Activated T-cell treated with anti-CD3 and anti-CD28 coated beads, Interleukin-2, amount 50 U/mL, for 48 hours (primary cell): Measurements from ENCODE around the gene MMS19.
"Not testable (repeated sequence)": the region's sequence is repeated elsewhere in the genome, so short reads cannot be mapped to it uniquely, and the experiment has no call there.

Source experiments
- DNase-seq, 2 experiments: peaks; one replicate each; pipeline ENCODE4 v3.0.0-alpha.2; 2020

MMS19 gene

GRCh38 chr10:97528876-97529275 is 30.7 kb upstream of the MMS19 start:
- DNase-seq = not testable (repeated sequence)

- no peak for DNase-seq
Measured at GRCh38 chr10:97525683-97526110, 27.5 kb upstream of the MMS19 start.

GRCh38 chr10:97525086-97525485 is 26.9 kb upstream of the MMS19 start:
- DNase-seq = no peak

- DNase-seq = no peak
Measured at GRCh38 chr10:97522937-97523336, 24.7 kb upstream of the MMS19 start.

GRCh38 chr10:97522071-97522470 is 23.8 kb upstream of the MMS19 start:
- no peak for DNase-seq

- DNase-seq = no peak
Measured at GRCh38 chr10:97520978-97521761, 22.9 kb upstream of the MMS19 start.

GRCh38 chr10:97520520-97520919 is 22.3 kb upstream of the MMS19 start:
- DNase-seq = no peak

GRCh38 chr10:97519342-97519741 is 21.1 kb upstream of the MMS19 start:
- no peak for DNase-seq

GRCh38 chr10:97518301-97519043 is 20.2 kb upstream of the MMS19 start:
- DNase-seq = no peak

- DNase-seq = no peak
Measured at GRCh38 chr10:97517778-97518300, 19.6 kb upstream of the MMS19 start.

- DNase-seq = no peak
Measured at GRCh38 chr10:97517096-97517750, 19.0 kb upstream of the MMS19 start.

- no peak for DNase-seq
Measured at GRCh38 chr10:97515271-97515978, 17.2 kb upstream of the MMS19 start.

- no peak for DNase-seq
Measured at GRCh38 chr10:97514344-97514743, 16.1 kb upstream of the MMS19 start.

- no peak for DNase-seq
Measured at GRCh38 chr10:97512993-97513392, 14.8 kb upstream of the MMS19 start.

- no peak for DNase-seq
Measured at GRCh38 chr10:97511711-97512440, 13.7 kb upstream of the MMS19 start.

- no peak for DNase-seq
Measured at GRCh38 chr10:97510686-97511085, 12.5 kb upstream of the MMS19 start.

GRCh38 chr10:97509120-97509680 is 11.0 kb upstream of the MMS19 start:
- no peak for DNase-seq

GRCh38 chr10:97508342-97508741 is 10.1 kb upstream of the MMS19 start:
- DNase-seq = no peak

- no peak for DNase-seq
Measured at GRCh38 chr10:97506199-97506991, 8.2 kb upstream of the MMS19 start.

GRCh38 chr10:97505152-97505551 is 6.9 kb upstream of the MMS19 start:
- DNase-seq = no peak

- no peak for DNase-seq
Measured at GRCh38 chr10:97503406-97503805, 5.2 kb upstream of the MMS19 start.
